RWPE2 (cell line): Measurements from ENCODE around the gene GSTP1.
A peak's percentile ranks its signal among the peaks of the same experiment; 100 is the strongest.
"Not testable (repeated sequence)": the region's sequence is repeated elsewhere in the genome, so short reads cannot be mapped to it uniquely, and the experiment has no call there.

Source experiments
- ATAC-seq: fragments of 200-7000 bp; cut with Tn5 transposase; 3 replicates; pipeline ENCODE4 v1.9.1; 2021; ENCODE audit warnings: low read depth
- DNase-seq: peaks from one replicate; pipeline ENCODE4 v3.0.0-alpha.2; 2020; ENCODE audit warnings: low spot score
- H3K27ac ChIP-seq: fragments of 450-650 bp; 2 replicates; pipeline ENCODE4 v1.5.1; 2017; ENCODE audit warnings: mild to moderate bottlenecking; ENCODE audit not compliant: poor library complexity, severe bottlenecking
- H3K27me3 ChIP-seq: fragments of 250-450 bp; sonication (Bioruptor Pico); 2 replicates; pipeline ENCODE4 v1.5.1; 2021; ENCODE audit warnings: mild to moderate bottlenecking, moderate library complexity; ENCODE audit not compliant: insufficient read depth, poor library complexity, severe bottlenecking
- H3K36me3 ChIP-seq: fragments of 250-450 bp; sonication (Bioruptor Pico); 2 replicates; pipeline ENCODE4 v1.5.1; 2020; ENCODE audit warnings: low read depth, mild to moderate bottlenecking, moderate library complexity
- H3K4me1 ChIP-seq: fragments of 250-450 bp; sonication (Bioruptor Pico); 2 replicates; pipeline ENCODE4 v1.5.1; 2021; ENCODE audit warnings: mild to moderate bottlenecking, moderate library complexity; ENCODE audit not compliant: insufficient read depth, poor library complexity, severe bottlenecking
- H3K4me3 ChIP-seq: fragments of 250-450 bp; sonication (Bioruptor Pico); 2 replicates; pipeline ENCODE4 v1.5.1; 2021; ENCODE audit warnings: mild to moderate bottlenecking, moderate library complexity; ENCODE audit not compliant: severe bottlenecking
- H3K9me3 ChIP-seq: fragments of 250-450 bp; sonication (Bioruptor Pico); 2 replicates; pipeline ENCODE4 v1.5.1; 2021; ENCODE audit warnings: mild to moderate bottlenecking, moderate library complexity; ENCODE audit not compliant: severe bottlenecking
- TF ChIP-seq, protein P1 (sequence below): fragments of 450-650 bp; IDR thresholded peaks from one replicate; pipeline ENCODE4 v1.5.1; 2017; ENCODE audit warnings: mild to moderate bottlenecking, moderate library complexity; ENCODE audit not compliant: poor library complexity, severe bottlenecking

The GSTP1 gene

DNA sequence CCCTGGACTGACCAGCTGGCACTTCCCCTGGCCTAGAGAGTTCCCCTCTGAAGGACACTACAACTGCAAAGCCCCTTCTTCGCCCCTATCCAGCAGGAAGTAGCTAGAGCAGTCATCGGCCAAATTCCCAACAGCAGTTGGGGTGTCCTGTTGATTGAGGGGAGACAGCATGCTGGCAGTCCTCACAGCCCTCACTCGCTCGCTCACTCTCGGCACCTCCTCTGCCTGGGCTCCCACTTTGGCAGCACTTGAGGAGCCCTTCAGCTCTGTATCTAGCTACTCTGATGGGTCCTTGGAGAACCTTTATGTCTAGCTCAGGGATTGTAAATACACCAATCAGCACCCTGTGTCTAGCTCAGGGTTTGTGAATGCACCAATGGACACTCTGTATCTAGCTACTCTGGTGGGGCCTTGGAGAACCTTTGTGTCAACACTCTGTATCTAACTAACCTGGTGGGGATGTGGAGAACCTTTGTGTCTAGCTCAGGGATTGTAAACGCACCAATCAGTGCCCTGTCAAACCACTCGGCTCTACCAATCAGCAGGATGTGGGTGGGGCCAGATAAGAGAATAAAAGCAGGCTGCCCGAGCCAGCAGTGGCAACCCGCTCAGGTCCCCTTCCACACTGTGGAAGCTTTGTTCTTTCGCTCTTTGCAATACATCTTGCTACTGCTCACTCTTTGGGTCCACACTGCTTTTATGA is 42.7 kb downstream of the GSTP1 start:
- not testable (repeated sequence) for H3K4me1 ChIP-seq, ATAC-seq, DNase-seq, H3K4me3 ChIP-seq, H3K36me3 ChIP-seq, H3K9me3 ChIP-seq, H3K27me3 ChIP-seq, H3K27ac ChIP-seq

DNA sequence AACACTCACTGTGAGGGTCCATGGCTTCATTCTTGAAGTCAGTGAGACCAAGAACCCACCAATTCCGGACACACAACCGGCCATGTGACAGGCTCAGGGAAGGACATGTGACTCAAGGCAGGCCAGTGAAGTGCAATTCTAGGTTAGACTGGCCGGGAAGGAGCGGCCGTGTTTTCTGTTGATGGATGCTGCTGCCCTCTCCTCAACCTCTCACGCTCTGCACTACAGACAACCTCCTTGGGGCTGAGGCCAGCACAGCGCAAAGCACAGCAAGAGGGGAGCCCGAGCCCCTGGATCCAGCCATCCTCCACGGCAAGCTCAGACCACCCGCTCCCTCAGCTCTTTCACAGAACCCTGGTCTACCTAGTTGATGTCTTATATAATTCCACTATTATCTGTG is 43.4 kb downstream of the GSTP1 start:
- no peak overlapping the region for H3K27ac ChIP-seq
- TF ChIP-seq, protein P1, sequence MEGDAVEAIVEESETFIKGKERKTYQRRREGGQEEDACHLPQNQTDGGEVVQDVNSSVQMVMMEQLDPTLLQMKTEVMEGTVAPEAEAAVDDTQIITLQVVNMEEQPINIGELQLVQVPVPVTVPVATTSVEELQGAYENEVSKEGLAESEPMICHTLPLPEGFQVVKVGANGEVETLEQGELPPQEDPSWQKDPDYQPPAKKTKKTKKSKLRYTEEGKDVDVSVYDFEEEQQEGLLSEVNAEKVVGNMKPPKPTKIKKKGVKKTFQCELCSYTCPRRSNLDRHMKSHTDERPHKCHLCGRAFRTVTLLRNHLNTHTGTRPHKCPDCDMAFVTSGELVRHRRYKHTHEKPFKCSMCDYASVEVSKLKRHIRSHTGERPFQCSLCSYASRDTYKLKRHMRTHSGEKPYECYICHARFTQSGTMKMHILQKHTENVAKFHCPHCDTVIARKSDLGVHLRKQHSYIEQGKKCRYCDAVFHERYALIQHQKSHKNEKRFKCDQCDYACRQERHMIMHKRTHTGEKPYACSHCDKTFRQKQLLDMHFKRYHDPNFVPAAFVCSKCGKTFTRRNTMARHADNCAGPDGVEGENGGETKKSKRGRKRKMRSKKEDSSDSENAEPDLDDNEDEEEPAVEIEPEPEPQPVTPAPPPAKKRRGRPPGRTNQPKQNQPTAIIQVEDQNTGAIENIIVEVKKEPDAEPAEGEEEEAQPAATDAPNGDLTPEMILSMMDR, result no peak
- DNase-seq, result no peak
- H3K27me3 ChIP-seq, result no peaks in the 10 kb centered on the region
- H3K36me3 ChIP-seq, result no peaks in the 10 kb centered on the region
- no peak overlapping the region for H3K4me3 ChIP-seq
- ATAC-seq, result no peak
- H3K9me3 ChIP-seq, result no peaks in the 10 kb centered on the region
- H3K4me1 ChIP-seq, result no peaks in the 10 kb centered on the region

DNA sequence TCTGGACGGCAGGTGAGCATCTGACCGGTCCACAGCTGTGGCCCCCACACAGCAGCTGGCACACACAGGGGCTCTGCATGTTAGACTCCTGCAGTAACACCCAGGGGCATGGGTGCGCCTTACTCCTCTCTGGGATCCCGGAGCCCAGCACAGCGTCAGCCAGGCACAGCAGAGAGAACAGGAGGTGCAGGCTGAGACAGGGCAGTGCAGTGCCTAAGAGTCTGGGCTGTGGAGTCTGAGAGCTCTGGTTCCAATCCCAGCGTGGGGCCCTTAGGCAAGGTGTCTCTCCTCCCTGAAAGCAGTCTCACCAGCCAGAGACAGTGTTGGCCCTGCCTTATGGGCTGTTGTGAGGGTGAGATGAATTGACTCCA is 43.8 kb downstream of the GSTP1 start:
- Histone ChIP-seq H3K36me3 (no peaks in the 10 kb centered on the region), H3K27me3 (no peaks in the 10 kb centered on the region), H3K27ac (no peak overlapping the region), H3K9me3 (no peaks in the 10 kb centered on the region), H3K4me3 (no peak overlapping the region), H3K4me1 (no peaks in the 10 kb centered on the region)
- TF ChIP-seq, protein P1, result no peak
- DNase-seq (peak; percentile 53), ATAC-seq (no peak)

DNA sequence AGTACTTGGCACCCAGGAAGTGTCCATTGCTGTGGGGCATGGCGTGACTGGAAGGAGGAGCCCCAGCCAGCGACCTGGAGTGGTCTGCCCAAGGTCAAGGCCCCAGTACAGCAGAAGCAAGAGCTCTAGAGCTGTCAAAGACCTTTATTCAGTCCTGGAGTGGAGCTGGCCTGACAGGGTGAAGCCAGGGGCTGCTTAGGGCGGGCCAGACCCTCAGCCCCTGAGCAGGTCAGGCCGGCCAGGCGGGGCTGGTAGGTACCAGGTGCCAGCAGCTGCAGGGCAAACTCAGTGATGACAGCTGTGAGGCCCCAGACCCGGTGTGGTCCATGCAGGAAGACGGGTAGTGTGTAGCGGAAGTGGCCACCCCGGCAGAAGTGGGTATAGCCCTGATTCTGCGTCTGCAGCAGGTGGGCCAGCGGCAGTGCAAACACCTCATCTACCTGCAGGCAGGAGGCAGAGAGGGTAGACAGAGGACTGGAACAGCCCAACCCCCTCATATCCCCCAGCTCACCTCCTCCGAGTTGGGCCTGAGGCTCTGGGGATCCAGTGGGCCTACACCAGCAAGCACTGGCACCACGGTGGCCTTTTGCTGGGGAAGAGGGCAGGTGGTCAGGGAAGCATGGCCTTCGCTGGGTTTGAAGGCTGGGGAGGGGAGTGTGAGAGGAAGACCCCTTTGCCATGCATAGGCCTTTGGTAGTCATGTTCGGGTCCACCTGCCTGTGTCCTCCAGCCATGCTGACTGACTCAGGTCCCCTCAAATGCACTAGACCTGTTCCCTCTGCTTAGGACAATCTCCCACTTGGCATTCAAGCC is 44.4 kb downstream of the GSTP1 start:
- no peak overlapping the region for H3K4me3 ChIP-seq
- no peak for ATAC-seq
- TF ChIP-seq, protein P1, result no peak
- peak; percentile 57 for DNase-seq
- H3K4me1 ChIP-seq, result no peaks in the 10 kb centered on the region
- no peaks in the 10 kb centered on the region for H3K9me3 ChIP-seq
- no peaks in the 10 kb centered on the region for H3K36me3 ChIP-seq
- no peaks in the 10 kb centered on the region for H3K27me3 ChIP-seq
- no peak overlapping the region for H3K27ac ChIP-seq

DNA sequence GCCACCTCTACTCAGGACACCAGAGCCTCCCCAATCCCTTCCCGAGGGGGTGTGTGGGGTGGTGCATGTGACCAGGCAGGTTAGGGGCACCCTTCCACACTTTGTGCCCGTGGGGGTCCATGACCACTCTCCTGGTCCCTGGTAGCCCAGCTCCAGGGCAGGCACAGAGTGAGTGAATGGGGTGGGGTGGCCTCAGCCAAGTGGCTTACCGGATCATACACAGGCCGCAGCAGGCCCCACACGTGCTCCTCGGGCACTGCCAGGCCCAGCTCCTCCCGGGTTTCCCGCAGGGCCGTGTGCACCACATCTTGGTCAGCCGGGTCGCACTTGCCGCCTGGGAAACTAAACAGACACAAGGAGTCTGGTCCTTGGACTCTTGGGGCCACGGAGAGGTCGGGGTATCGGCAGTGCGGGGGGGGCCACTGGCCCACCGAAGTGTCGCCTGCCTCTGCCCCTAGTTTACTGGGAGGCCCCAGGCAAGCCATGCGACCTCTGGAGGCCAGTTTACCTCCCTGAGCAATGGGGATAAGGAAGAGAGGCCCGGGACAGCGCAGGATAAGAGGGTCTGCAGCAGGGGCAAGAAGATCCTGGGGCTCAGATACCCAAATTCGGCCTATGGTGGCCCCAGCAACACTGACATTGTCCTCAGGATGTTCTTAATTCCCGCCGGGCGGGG is 45.2 kb downstream of the GSTP1 start:
- Histone ChIP-seq H3K9me3 (no peaks in the 10 kb centered on the region), H3K27me3 (no peaks in the 10 kb centered on the region), H3K4me3 (peak overlapping the region; percentile 47), H3K4me1 (no peaks in the 10 kb centered on the region), H3K36me3 (no peaks in the 10 kb centered on the region), H3K27ac (peak overlapping the region; percentile 45)
- DNase-seq (peak; percentile 49), ATAC-seq (no peak)
- TF ChIP-seq, protein P1, result no peak
